KOPT-K1 (cell line): ENCODE results near the gene RSPH1.
"Not testable (repeated sequence)": the region's sequence is repeated elsewhere in the genome, so short reads cannot be mapped to it uniquely, and the experiment has no call there.

Source experiments
- H3K27ac ChIP-seq: fragments of 200-600 bp; sonication (generic); 2 replicates; pipeline ENCODE4 v1.5.1; 2016; ENCODE audit warnings: antibody characterized with exemption, mild to moderate bottlenecking, low read depth, low read length; ENCODE audit not compliant: poor library complexity, severe bottlenecking
- H3K36me3 ChIP-seq: fragments of 200-600 bp; sonication (generic); 2 replicates; pipeline ENCODE4 v1.5.1; 2017; ENCODE audit warnings: antibody characterized with exemption, mild to moderate bottlenecking, low read length, moderate library complexity; ENCODE audit not compliant: insufficient read depth
- H3K9me3 ChIP-seq: fragments of 200-600 bp; sonication (generic); 2 replicates; pipeline ENCODE4 v1.5.1; 2017; ENCODE audit warnings: antibody characterized with exemption, low read length, mild to moderate bottlenecking; ENCODE audit not compliant: insufficient read depth, poor library complexity, severe bottlenecking

RSPH1 gene

GRCh38 chr21:42474043-42474831, 21.8 kb downstream of the RSPH1 start:
- no peak overlapping the region for H3K27ac ChIP-seq
- no peaks in the 10 kb centered on the region for H3K9me3 ChIP-seq
- no peaks in the 10 kb centered on the region for H3K36me3 ChIP-seq

GRCh38 chr21:42473498-42474042, 22.5 kb downstream of the RSPH1 start:
- Histone ChIP-seq H3K27ac (no peak overlapping the region), H3K9me3 (no peaks in the 10 kb centered on the region), H3K36me3 (no peaks in the 10 kb centered on the region)

- Histone ChIP-seq H3K36me3 (no peaks in the 10 kb centered on the region), H3K9me3 (no peaks in the 10 kb centered on the region), H3K27ac (no peak overlapping the region)
Observed at GRCh38 chr21:42472521-42472920, 23.5 kb downstream of the RSPH1 start.

DNA sequence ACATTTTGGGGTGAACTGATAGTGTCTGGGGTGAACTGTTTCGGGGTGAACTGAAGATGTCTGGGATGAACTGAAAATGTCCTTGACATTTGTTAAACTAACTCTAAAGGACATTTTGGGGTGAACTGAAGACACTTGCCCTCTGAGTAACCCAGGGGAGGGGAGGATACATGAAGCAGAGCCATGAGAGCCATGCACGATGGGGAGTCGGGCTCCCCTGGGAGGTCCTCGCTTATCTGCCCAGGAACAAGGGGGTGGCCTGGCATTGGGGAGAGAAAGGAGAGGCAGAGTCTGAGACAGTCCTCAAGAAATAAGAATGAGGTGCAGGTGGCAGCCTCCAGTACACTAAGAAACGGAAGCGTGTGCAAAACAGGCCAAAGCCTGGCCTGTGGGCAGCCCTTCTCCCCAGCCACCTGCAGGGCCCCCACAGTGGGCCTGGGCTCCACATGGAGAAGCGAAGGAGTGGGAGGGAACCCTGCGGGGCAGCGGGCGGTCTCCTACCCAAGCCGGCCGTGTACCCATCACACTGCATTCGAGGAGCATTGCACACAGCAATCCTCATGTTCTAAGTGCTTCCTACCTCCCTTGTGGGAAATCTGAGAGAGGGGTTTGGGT, 24.2 kb downstream of the RSPH1 start:
- Histone ChIP-seq H3K9me3 (no peaks in the 10 kb centered on the region), H3K36me3 (no peaks in the 10 kb centered on the region), H3K27ac (no peak overlapping the region)

DNA sequence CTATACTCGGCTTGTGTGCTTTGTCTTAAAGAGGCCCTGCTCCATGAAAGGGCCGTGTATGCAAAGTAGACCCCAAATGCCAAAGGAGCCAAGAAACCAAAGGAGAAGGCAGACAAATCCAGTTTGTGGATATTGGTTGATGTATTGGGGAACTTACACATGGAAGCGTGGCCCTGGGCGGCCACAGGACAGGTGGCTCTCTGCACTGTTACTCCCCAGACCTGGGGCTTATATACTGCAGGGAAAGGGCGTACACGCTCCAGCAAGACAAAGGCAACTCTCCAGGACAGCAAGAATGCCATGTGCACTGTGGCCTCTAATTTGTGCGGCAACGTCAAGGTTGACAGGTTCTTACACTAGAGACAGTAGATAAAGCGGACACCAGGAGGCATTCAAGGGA, 24.8 kb downstream of the RSPH1 start:
- Histone ChIP-seq H3K36me3 (no peaks in the 10 kb centered on the region), H3K27ac (no peak overlapping the region), H3K9me3 (no peaks in the 10 kb centered on the region)

DNA sequence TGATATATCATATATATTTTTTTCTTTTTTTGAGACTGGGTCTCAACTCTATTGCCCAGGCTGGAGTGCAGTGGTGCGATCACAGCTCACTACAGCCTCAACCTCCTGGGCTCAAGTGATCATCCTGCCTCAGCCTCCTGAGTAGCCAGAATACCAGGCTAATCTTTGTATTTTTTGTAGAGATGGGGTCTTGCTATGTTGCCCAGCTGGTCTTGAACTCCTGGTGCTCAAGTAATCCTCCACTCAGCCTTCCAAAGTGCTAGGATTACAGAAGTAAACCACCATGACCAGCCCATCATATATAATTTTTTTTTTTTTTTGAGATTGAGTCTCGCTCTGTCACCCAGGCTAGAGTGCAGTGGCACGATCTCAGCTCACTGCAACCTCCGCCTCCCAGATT, 26.3 kb downstream of the RSPH1 start:
- H3K36me3 ChIP-seq, H3K27ac ChIP-seq, H3K9me3 ChIP-seq: not testable (repeated sequence)

DNA sequence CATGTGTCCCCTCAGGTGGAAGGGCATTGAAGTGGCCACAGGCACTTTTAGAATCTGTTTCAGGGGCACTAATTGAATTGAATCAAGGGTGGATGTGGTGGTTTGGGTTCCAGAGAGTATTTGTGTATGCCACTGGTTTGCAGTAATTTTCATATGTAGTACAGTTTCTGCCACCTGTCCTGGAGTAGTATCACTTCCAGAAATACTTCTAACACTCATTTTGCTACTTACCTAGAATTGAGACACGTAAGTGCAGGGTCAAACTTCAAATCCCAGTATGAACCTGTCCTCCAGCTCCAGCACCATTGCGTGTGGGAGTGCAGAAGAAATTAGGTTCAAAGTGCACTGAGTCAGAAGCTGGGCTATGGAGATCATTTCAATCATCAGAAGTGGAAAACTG, 26.8 kb downstream of the RSPH1 start:
- H3K27ac ChIP-seq, result no peak overlapping the region

DNA sequence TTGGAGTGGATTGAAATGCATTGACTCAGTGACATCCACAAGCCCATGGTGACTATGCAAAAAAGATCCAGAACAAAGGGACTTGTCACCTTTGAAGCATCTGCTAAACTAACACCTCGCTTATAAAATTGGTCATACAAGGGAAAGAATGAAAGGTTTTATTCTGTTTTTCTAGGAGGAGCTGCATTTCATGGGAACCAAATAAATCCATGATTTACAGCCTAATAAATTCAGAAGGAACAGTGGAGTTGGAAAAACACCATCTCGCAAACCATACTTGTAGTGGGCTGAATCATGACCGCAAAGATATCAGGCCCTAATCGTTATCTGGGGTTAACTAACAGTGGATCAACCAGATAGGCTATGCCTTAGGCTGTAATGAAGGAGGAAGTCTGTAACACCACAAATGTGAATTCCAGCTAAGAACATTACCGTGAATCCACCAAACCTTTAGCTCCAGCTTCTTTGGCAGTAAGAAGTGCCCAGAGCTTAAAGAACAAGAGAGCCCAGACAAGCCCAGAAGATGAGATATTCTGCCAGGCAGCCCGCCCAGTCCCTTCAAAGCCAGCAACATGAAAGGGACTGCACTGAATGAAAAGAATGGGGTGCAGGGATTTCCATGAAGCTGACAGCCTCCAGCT, 27.4 kb downstream of the RSPH1 start:
- no peaks in the 10 kb centered on the region for H3K36me3 ChIP-seq
- H3K27ac ChIP-seq, result no peak overlapping the region
- H3K9me3 ChIP-seq, result no peaks in the 10 kb centered on the region

More for the DNA sequence above, 26.8 kb downstream of the RSPH1 start:
- Histone ChIP-seq H3K36me3 (no peaks in the 10 kb centered on the region), H3K9me3 (no peaks in the 10 kb centered on the region)

DNA sequence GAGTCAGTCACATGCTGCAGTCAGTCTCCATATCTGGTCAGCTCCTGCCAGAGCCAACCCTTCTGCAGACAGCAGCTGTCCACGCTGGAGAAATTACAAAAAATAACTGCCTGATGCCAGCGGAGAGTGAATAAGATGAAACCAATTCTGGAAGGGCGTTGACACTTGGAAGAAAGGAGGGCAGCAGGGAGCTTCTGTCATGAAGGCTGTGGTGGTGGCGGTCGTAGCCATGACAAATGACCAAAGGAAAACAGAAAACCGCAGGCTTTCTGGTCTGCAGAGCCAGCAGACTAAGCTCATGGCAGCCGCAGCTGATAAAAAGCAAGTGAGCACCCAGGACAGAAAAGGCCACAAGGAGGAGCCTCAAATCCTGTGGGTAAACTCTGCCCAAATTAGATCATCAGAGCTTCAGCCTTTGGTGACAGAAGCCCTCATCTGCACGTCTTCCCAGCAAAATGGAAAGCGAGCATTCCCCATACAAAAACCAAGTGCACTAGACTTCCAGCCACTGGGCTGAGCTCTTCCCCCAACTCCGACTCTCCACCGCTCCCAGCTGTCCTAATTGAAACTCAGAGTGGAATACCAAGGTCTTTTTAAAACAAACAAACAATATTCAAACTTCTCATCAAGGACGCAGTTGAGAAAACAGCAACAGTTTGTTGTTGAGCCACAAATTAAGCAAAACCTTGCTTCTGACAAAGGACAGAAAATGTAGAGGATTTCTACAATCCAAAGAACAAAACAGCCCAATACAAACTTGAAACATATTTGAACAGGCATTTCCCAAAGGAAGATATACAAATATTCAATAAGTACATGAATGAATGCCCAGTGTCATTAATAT, 28.7 kb downstream of the RSPH1 start:
- Histone ChIP-seq H3K9me3 (no peaks in the 10 kb centered on the region), H3K27ac (peak overlapping the region; percentile 24)

GRCh38 chr21:42466700-42467099, 29.3 kb downstream of the RSPH1 start:
- Histone ChIP-seq H3K9me3 (no peaks in the 10 kb centered on the region), H3K27ac (peak overlapping the region; percentile 24), H3K36me3 (no peaks in the 10 kb centered on the region)

More for the DNA sequence above, 28.7 kb downstream of the RSPH1 start:
- H3K36me3 ChIP-seq, result no peaks in the 10 kb centered on the region

- Histone ChIP-seq H3K27ac (peak overlapping the region; percentile 55), H3K9me3 (no peaks in the 10 kb centered on the region), H3K36me3 (no peaks in the 10 kb centered on the region)
Observed at GRCh38 chr21:42465803-42466127, 30.3 kb downstream of the RSPH1 start.

DNA sequence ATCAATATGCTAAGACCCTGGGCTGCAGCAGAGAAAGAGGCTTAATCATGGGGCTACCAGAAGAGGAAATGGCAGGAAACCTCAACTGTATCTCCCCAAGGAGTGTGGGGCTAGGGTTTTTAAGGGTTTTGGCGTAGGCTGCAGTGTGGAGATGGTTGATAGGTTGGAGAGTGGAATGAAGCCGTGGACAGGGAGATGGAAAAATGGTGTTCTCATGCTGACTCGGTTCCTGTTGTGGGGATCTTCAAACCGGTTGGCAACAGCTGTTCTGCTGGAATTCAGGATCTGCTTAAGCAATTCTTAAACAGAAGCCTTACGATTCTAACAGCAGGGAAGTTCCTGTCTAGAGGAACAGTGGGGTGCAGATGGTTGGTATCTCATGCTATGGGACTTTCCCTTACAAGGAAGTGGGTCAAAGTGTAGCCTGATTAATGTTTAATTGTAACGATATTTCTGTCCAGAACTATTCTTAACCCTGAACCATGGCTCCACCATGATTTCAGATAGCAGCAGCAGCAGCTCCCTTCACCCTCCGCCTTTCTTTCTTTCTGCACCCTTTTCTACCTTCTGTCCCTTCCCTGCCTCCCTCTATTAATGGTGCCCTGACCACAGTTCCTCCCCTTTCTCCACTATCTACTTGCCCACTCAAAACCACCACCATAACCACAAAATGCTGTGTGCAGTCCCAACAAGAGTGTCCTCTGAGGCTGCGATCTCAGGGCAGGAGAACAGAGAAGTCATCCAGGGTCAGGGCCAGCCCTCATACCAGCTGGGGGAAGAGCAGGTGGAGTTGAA, 30.8 kb downstream of the RSPH1 start:
- Histone ChIP-seq H3K9me3 (no peaks in the 10 kb centered on the region), H3K36me3 (no peaks in the 10 kb centered on the region), H3K27ac (peak overlapping the region; percentile 55)

DNA sequence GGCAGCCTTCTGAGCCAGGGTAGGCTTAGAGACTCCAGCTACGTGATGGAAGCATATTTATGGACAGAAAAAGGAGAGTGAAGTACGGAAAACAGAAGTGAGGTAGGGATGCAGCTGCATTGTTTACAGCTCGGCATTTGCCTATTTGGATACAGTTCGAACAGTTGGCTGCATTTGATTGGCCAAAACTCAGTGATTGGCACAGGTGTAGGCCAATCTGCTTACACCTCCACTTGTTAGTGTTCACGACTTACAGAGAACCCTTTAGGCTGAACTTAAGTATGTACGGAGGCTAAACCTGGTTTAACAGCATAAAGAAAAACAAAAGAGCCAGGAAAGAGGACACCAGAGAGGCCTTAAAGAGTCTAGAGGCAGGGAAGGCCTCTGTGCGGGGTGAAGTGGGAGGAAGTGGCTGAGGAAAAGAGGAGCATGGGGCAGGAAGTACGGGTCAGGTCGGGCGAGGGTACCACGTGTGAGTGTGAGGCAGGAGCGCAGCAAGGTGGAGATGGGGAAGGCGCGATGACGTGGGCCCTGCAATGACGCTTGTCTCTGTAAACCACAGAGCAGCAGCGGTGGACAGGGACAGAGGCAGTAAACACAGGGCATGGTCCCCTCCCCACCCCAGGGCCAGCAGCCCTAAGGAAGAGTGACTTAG, 32.0 kb downstream of the RSPH1 start:
- H3K36me3 ChIP-seq, result no peaks in the 10 kb centered on the region
- no peaks in the 10 kb centered on the region for H3K9me3 ChIP-seq
- peak overlapping the region; percentile 84 for H3K27ac ChIP-seq
